GM12864 (cell line): ENCODE measurements around the gene OSBPL1A.

Experiments used
- DNase-seq: peaks from one replicate; pipeline ENCODE4 v3.0.0-alpha.2; 2011; ENCODE audit warnings: low read depth
- H3K4me3 ChIP-seq: 2 replicates; pipeline ENCODE4 v1.5.1; 2011; ENCODE audit warnings: mild to moderate bottlenecking, low read depth, low read length, control low read depth
- TF ChIP-seq, protein P1 (sequence below): IDR thresholded peaks from 2 replicates; pipeline ENCODE4 v1.5.1; 2011; ENCODE audit warnings: low read depth, mild to moderate bottlenecking, moderate library complexity, low read length, control low read depth, inconsistent platforms; ENCODE audit errors: missing control alignments

The OSBPL1A gene

DNA sequence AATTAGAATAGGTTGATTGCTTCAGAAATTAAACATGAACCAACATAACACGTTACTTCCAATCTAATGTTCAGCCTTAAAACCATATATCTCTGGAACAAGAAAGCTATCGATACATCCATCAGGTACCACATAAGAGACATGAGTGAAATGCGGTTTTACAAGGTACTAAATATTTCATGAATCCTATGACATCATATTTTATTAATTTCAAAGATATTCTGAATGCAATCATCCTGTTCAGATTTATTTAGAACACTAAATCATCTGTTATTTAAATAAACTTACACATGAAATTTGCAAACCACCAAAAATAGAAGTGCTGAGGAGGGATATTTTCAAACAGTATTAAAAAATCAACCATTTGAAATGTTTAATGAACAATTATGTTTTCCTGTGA is 119.0 kb downstream of the OSBPL1A start:
- TF ChIP-seq, protein P1, sequence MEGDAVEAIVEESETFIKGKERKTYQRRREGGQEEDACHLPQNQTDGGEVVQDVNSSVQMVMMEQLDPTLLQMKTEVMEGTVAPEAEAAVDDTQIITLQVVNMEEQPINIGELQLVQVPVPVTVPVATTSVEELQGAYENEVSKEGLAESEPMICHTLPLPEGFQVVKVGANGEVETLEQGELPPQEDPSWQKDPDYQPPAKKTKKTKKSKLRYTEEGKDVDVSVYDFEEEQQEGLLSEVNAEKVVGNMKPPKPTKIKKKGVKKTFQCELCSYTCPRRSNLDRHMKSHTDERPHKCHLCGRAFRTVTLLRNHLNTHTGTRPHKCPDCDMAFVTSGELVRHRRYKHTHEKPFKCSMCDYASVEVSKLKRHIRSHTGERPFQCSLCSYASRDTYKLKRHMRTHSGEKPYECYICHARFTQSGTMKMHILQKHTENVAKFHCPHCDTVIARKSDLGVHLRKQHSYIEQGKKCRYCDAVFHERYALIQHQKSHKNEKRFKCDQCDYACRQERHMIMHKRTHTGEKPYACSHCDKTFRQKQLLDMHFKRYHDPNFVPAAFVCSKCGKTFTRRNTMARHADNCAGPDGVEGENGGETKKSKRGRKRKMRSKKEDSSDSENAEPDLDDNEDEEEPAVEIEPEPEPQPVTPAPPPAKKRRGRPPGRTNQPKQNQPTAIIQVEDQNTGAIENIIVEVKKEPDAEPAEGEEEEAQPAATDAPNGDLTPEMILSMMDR = no peak
- H3K4me3 ChIP-seq = no peak overlapping the region

DNA sequence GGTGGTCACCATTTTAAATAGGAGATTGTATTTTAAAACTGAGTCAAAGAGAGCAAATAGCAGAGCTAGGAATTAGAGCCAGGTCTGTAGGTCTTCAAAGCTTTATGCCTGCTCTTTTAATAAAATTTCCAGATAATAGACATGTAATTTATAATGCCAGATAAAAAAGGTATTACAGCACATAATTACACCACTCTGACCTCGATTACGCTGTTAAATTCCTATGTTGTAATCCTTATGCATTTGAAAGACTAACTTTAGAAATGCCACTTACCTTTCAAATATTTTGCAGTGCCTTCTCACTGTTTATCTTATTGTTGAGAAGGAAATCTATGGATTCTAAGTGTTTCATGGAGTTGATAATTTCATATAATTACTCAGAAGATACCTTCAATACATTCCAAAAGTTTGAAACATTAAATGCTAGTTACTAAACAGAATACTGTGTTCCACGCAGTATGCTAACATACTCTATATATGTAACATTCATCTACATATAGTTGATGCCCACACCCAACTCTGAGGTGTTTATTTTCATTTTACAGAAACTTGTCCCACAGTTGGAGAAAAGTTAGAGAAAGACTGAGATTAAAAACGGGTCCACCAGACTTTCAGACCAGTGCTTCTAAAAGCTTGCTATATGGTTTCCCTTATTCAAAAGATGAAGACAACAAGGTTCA is 120.0 kb downstream of the OSBPL1A start:
- no peak overlapping the region for H3K4me3 ChIP-seq
- TF ChIP-seq, protein P1 = no peak
- no peak for DNase-seq

More for the DNA sequence above, 119.0 kb downstream of the OSBPL1A start:
- DNase-seq = no peak

GRCh38 chr18:24276994-24277393 is 120.6 kb downstream of the OSBPL1A start:
- no peak for DNase-seq
- TF ChIP-seq, protein P1 = no peak
- no peak overlapping the region for H3K4me3 ChIP-seq

DNA sequence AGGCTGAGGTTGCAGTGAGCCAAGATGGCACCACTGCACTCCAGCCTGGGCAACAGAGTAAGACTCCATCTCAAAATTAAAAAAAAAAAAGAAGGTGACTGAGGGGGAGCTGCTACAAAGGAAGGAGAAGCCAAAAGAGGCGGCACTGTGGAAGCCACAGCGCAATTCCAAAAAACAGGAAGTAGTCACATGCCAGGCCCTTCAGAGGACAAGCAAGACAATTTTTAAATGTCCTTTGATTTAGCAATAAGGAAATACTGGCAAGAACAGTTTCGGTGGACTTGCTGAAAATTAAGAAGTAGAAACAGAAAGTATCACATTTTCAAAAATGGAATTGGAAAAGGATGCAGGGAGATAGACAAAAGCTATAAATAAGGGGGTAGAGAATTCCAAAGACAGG is 122.8 kb downstream of the OSBPL1A start:
- TF ChIP-seq, protein P1 = no peak
- no peak for DNase-seq
- no peak overlapping the region for H3K4me3 ChIP-seq

- TF ChIP-seq, protein P1 = no peak
- no peak for DNase-seq
- H3K4me3 ChIP-seq = no peak overlapping the region
These were observed 124.0 kb downstream of the OSBPL1A start for GRCh38 chr18:24273596-24273995.

GRCh38 chr18:24272229-24272525 is 125.4 kb downstream of the OSBPL1A start:
- TF ChIP-seq, protein P1 = no peak
- DNase-seq = no peak
- no peak overlapping the region for H3K4me3 ChIP-seq
